ENCODE data around the gene WDFY2.

WDFY2 gene

DNA sequence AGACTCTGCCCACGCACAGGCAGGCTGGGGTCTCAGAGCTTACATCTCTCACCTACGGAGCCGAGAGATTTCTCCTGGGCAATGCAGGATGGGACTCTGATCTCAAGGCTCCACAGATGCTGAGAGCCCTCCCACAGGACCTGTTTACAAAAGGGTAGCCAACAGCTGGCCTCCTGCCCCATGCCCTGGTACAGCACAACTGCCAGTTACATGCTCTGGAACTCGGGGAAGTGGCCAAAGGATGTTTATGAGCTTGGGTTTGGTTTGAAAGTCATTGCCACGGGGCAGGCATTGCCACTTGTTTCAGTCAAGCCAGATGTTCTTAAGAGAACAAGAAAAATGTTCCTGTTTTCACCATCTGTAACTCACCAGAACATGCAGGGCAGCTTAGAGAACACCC is 216.2 kb downstream of the WDFY2 start:
- H3K27me3 ChIP-seq (ENCODE audit: control insufficient read depth, insufficient read depth, low read length): no peaks in the 10 kb centered on the region
- no peak overlapping the region for H3K27ac ChIP-seq (ENCODE audit: low read length)
- H3K4me1 ChIP-seq (ENCODE audit: control insufficient read depth, low read depth, low read length): peaks cover 27% of the 10 kb centered on the region
- no peak overlapping the region for H3K4me3 ChIP-seq (ENCODE audit: low read length)
- no peak overlapping the region for H3K9ac ChIP-seq (ENCODE audit: low read length)
- no peaks in the 10 kb centered on the region for H3K36me3 ChIP-seq (ENCODE audit: control insufficient read depth, low read depth, low read length)
- H3K9me3 ChIP-seq (ENCODE audit: control insufficient read depth, low read depth, low read length): no peaks in the 10 kb centered on the region

GRCh38 chr13:51801631-51802099 is 217.4 kb downstream of the WDFY2 start:
- peaks cover 28% of the 10 kb centered on the region for H3K4me1 ChIP-seq (ENCODE audit: control insufficient read depth, low read depth, low read length)
- no peaks in the 10 kb centered on the region for H3K27me3 ChIP-seq (ENCODE audit: control insufficient read depth, insufficient read depth, low read length)
- no peaks in the 10 kb centered on the region for H3K9me3 ChIP-seq (ENCODE audit: control insufficient read depth, low read depth, low read length)
- no peak overlapping the region for H3K4me3 ChIP-seq (ENCODE audit: low read length)
- no peak overlapping the region for H3K27ac ChIP-seq (ENCODE audit: low read length)
- no peak overlapping the region for H3K9ac ChIP-seq (ENCODE audit: low read length)
- H3K36me3 ChIP-seq (ENCODE audit: control insufficient read depth, low read depth, low read length): no peaks in the 10 kb centered on the region

DNA sequence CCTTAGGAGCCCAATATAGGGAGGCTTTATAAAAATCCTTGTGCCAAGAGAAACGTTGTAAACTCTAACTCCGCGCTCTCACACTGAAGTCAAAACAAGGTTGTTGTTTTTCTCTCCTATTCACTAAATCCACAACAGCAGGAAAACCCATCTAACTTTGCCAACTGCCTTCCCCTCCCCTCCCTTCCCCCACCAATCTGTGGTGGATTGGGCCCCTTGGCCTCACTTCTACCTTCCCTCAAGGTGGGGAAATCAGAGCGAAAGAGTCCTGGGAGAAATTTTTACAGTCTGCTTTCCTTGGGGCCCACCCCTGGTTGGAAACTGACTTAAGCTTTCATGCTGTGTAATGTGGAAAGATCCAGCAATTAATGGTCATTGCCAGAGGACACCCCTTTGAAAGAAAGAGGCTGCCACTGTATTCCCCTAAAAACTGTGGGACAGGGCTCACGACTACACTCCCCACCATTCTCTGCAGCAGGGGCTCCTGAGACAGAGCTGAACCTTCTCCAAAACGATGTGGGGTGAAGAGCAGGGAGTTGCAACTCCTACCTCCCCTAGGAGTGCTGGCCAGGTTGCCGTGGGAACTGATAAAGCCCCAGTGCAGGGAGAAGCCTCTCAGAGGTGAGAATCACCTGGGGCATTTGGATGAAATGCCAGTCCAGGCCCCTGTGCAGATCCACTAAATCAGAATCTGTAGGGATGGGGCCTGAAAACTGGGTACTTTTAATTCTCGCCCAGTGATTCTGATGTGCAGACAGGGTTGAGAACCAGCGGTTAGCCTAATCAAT is 218.6 kb downstream of the WDFY2 start:
- Histone ChIP-seq H3K4me1 (ENCODE audit: control insufficient read depth, low read depth, low read length) (peaks cover 24% of the 10 kb centered on the region), H3K27ac (ENCODE audit: low read length) (no peak overlapping the region), H3K9ac (ENCODE audit: low read length) (peak overlapping the region; percentile 67), H3K27me3 (ENCODE audit: control insufficient read depth, insufficient read depth, low read length) (no peaks in the 10 kb centered on the region), H3K36me3 (ENCODE audit: control insufficient read depth, low read depth, low read length) (no peaks in the 10 kb centered on the region), H3K9me3 (ENCODE audit: control insufficient read depth, low read depth, low read length) (no peaks in the 10 kb centered on the region), H3K4me3 (ENCODE audit: low read length) (peak overlapping the region; percentile 66)

GRCh38 chr13:51803422-51804294 is 219.4 kb downstream of the WDFY2 start, which contains the start of gene DHRS12:
TSS of gene DHRS12 (minus strand) at chr13:51804163. CDS start at chr13:51799659, 4,504 bp downstream.
- Histone ChIP-seq H3K4me1 (ENCODE audit: control insufficient read depth, low read depth, low read length) (peaks cover 24% of the 10 kb centered on the region), H3K9me3 (ENCODE audit: control insufficient read depth, low read depth, low read length) (no peaks in the 10 kb centered on the region), H3K27me3 (ENCODE audit: control insufficient read depth, insufficient read depth, low read length) (no peaks in the 10 kb centered on the region), H3K36me3 (ENCODE audit: control insufficient read depth, low read depth, low read length) (no peaks in the 10 kb centered on the region), H3K4me3 (ENCODE audit: low read length) (peak within 1 kb of the TSS; percentile 66), H3K27ac (ENCODE audit: low read length) (no peak within 1 kb of the TSS), H3K9ac (ENCODE audit: low read length) (peak within 1 kb of the TSS; percentile 67)

DNA sequence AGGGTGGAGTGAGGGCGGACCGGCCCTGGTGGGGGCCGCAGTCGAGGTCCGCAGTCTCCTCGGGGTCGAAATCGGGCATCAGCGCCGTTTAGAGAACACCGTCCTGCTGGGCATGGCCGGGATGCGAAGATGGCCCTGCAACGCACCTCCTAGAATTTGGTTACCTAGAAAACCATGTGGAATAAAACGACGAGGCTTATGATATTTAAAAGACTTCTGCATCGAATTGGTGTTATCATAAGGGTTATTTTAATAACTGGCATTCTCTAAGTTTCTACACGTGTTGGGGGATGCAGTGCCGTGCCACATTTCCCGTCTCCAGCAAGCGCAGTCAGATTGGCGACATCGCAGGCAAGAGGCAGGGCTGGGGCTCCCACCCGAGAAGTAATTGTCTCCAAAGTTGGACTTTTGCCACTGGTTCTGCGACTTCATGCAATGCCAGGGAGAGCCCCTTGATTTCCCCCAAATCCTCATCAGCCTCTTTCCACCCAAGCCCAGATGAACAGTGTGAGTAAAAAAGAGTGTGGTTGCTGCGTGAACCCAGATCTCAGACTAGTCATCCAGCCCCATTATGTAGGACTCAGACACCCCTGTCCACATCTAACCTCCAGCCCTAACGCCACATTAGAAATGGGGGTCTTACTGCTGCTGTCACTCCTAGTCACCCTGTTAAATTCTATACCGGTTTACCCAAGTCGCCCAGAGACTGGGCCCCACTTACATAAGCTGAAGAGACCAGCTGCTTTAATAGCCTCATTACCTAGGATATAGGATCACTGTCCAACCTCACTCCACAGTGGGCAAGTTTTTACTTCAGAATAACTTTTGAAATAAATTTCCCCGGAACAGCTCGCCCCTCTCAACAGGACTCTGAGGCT is 220.3 kb downstream of the WDFY2 start:
- peaks cover 24% of the 10 kb centered on the region for H3K4me1 ChIP-seq (ENCODE audit: control insufficient read depth, low read depth, low read length)
- peak overlapping the region; percentile 66 for H3K4me3 ChIP-seq (ENCODE audit: low read length)
- no peaks in the 10 kb centered on the region for H3K36me3 ChIP-seq (ENCODE audit: control insufficient read depth, low read depth, low read length)
- H3K9me3 ChIP-seq (ENCODE audit: control insufficient read depth, low read depth, low read length): no peaks in the 10 kb centered on the region
- H3K27ac ChIP-seq (ENCODE audit: low read length): no peak overlapping the region
- peak overlapping the region; percentile 67 for H3K9ac ChIP-seq (ENCODE audit: low read length)
- H3K27me3 ChIP-seq (ENCODE audit: control insufficient read depth, insufficient read depth, low read length): no peaks in the 10 kb centered on the region

- Histone ChIP-seq H3K4me3 (ENCODE audit: low read length) (no peak overlapping the region), H3K9ac (ENCODE audit: low read length) (no peak overlapping the region), H3K36me3 (ENCODE audit: control insufficient read depth, low read depth, low read length) (no peaks in the 10 kb centered on the region), H3K4me1 (ENCODE audit: control insufficient read depth, low read depth, low read length) (peaks cover 21% of the 10 kb centered on the region), H3K27ac (ENCODE audit: low read length) (no peak overlapping the region), H3K9me3 (ENCODE audit: control insufficient read depth, low read depth, low read length) (no peaks in the 10 kb centered on the region), H3K27me3 (ENCODE audit: control insufficient read depth, insufficient read depth, low read length) (no peaks in the 10 kb centered on the region)
These were observed 221.1 kb downstream of the WDFY2 start for GRCh38 chr13:51805313-51805712.

- Histone ChIP-seq H3K9me3 (ENCODE audit: control insufficient read depth, low read depth, low read length) (no peaks in the 10 kb centered on the region), H3K36me3 (ENCODE audit: control insufficient read depth, low read depth, low read length) (no peaks in the 10 kb centered on the region), H3K27ac (ENCODE audit: low read length) (no peak overlapping the region), H3K9ac (ENCODE audit: low read length) (no peak overlapping the region), H3K4me3 (ENCODE audit: low read length) (no peak overlapping the region), H3K27me3 (ENCODE audit: control insufficient read depth, insufficient read depth, low read length) (no peaks in the 10 kb centered on the region), H3K4me1 (ENCODE audit: control insufficient read depth, low read depth, low read length) (peaks cover 21% of the 10 kb centered on the region)
These were observed 221.7 kb downstream of the WDFY2 start for GRCh38 chr13:51805925-51806324.

GRCh38 chr13:51806566-51806965 is 222.3 kb downstream of the WDFY2 start:
- no peaks in the 10 kb centered on the region for H3K27me3 ChIP-seq (ENCODE audit: control insufficient read depth, insufficient read depth, low read length)
- H3K27ac ChIP-seq (ENCODE audit: low read length): no peak overlapping the region
- H3K4me3 ChIP-seq (ENCODE audit: low read length): no peak overlapping the region
- no peak overlapping the region for H3K9ac ChIP-seq (ENCODE audit: low read length)
- H3K36me3 ChIP-seq (ENCODE audit: control insufficient read depth, low read depth, low read length): no peaks in the 10 kb centered on the region
- H3K9me3 ChIP-seq (ENCODE audit: control insufficient read depth, low read depth, low read length): no peaks in the 10 kb centered on the region
- peaks cover 21% of the 10 kb centered on the region for H3K4me1 ChIP-seq (ENCODE audit: control insufficient read depth, low read depth, low read length)

- H3K9me3 ChIP-seq (ENCODE audit: control insufficient read depth, low read depth, low read length): no peaks in the 10 kb centered on the region
- H3K27me3 ChIP-seq (ENCODE audit: control insufficient read depth, insufficient read depth, low read length): no peaks in the 10 kb centered on the region
- peaks cover 16% of the 10 kb centered on the region for H3K4me1 ChIP-seq (ENCODE audit: control insufficient read depth, low read depth, low read length)
- no peak overlapping the region for H3K4me3 ChIP-seq (ENCODE audit: low read length)
- H3K36me3 ChIP-seq (ENCODE audit: control insufficient read depth, low read depth, low read length): no peaks in the 10 kb centered on the region
- H3K9ac ChIP-seq (ENCODE audit: low read length): no peak overlapping the region
- H3K27ac ChIP-seq (ENCODE audit: low read length): no peak overlapping the region
These were observed 222.8 kb downstream of the WDFY2 start for GRCh38 chr13:51807041-51807440.

- Histone ChIP-seq H3K27me3 (ENCODE audit: control insufficient read depth, insufficient read depth, low read length) (no peaks in the 10 kb centered on the region), H3K9me3 (ENCODE audit: control insufficient read depth, low read depth, low read length) (no peaks in the 10 kb centered on the region), H3K27ac (ENCODE audit: low read length) (no peak overlapping the region), H3K36me3 (ENCODE audit: control insufficient read depth, low read depth, low read length) (no peaks in the 10 kb centered on the region), H3K4me1 (ENCODE audit: control insufficient read depth, low read depth, low read length) (peaks cover 3% of the 10 kb centered on the region), H3K4me3 (ENCODE audit: low read length) (no peak overlapping the region), H3K9ac (ENCODE audit: low read length) (no peak overlapping the region)
These were observed 224.5 kb downstream of the WDFY2 start for GRCh38 chr13:51808811-51809210.

DNA sequence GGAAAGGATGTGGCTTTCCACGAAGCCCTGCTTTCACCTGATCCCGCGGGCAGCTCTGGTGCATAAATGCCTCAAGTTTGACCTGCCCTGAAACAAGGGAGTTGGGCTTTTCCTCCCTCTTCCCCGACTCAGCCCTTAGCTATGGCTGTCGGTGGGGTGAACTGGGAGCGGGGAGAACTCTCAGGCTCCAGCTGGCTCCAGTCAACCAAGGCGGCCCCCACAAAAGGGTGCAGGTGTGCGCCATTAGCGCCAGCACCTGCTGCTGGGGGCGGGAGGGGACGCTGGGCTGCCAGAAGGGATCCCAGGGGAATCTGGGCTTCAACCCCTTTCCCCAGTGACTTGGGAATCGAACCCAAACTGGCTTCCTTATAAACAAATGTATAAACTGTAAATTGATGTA is 226.8 kb downstream of the WDFY2 start:
- Histone ChIP-seq H3K4me1 (ENCODE audit: control insufficient read depth, low read depth, low read length) (no peaks in the 10 kb centered on the region), H3K27me3 (ENCODE audit: control insufficient read depth, insufficient read depth, low read length) (no peaks in the 10 kb centered on the region), H3K27ac (ENCODE audit: low read length) (no peak overlapping the region), H3K4me3 (ENCODE audit: low read length) (no peak overlapping the region), H3K36me3 (ENCODE audit: control insufficient read depth, low read depth, low read length) (no peaks in the 10 kb centered on the region), H3K9ac (ENCODE audit: low read length) (no peak overlapping the region), H3K9me3 (ENCODE audit: control insufficient read depth, low read depth, low read length) (no peaks in the 10 kb centered on the region)

Measured in iPS-18a (cell line).